Gastrocnemius medialis (tissue), 4 donors: ENCODE results near the gene HSDL2.

Experiments
- POLR2A ChIP-seq, 2 donors: fragments of 450-650 bp; IDR thresholded peaks; one replicate each; pipeline ENCODE4 v1.6.1; 2017; ENCODE audit warnings: antibody characterized with exemption in 2 of 2, mild to moderate bottlenecking in 2 of 2, moderate library complexity in 2 of 2
- TF ChIP-seq, protein P1 (sequence below), 5 experiments: fragments of 450-650 bp in 3 of 5; fragments of 200-600 bp in 2 of 5; sonication (generic) in 2 of 5; IDR thresholded peaks in 4 of 5; conservative IDR thresholded peaks in 1 of 5; 1 replicate in 4 of 5; 2 replicates in 1 of 5; pipeline ENCODE4 v1.5.1; 2016 to 2019; ENCODE audit warnings: antibody characterized with exemption in 5 of 5, mild to moderate bottlenecking in 3 of 5, moderate library complexity in 3 of 5

DNA sequence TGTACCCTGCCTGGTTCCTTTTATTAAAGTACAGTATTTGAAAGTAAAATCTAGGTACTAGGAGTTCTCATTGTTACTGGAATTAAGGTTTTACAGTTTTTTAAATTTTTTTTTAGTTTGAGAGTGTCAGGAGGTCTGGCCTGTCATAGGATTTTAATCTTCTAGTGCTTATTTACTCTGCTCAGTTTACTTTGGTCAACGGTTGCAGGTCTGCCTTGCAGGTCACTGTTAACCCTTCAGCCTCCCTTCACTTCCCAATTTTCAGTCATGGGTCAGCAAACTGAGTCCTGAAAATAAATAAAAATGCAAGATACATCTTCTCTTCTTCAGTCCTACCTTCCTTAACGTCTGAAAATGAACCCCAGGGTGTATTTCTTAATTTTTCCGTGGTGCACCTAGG is 27.7 kb upstream of the HSDL2 start:
- TF ChIP-seq, protein P1, sequence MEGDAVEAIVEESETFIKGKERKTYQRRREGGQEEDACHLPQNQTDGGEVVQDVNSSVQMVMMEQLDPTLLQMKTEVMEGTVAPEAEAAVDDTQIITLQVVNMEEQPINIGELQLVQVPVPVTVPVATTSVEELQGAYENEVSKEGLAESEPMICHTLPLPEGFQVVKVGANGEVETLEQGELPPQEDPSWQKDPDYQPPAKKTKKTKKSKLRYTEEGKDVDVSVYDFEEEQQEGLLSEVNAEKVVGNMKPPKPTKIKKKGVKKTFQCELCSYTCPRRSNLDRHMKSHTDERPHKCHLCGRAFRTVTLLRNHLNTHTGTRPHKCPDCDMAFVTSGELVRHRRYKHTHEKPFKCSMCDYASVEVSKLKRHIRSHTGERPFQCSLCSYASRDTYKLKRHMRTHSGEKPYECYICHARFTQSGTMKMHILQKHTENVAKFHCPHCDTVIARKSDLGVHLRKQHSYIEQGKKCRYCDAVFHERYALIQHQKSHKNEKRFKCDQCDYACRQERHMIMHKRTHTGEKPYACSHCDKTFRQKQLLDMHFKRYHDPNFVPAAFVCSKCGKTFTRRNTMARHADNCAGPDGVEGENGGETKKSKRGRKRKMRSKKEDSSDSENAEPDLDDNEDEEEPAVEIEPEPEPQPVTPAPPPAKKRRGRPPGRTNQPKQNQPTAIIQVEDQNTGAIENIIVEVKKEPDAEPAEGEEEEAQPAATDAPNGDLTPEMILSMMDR (IDR thresholded peaks at IDR 0.05 in 4 of 5, conservative IDR thresholded peaks at IDR 0.05 in 1 of 5): no peak
- no peak for TF ChIP-seq POLR2A (IDR thresholded peaks at IDR 0.05)
